HG03439 (cell line): ENCODE results near the gene KLHL29.

Experiments
- ATAC-seq: cut with Tn5 transposase; IDR thresholded peaks from one replicate; pipeline ENCODE4 v1.9.1; 2021; ENCODE audit warnings: mild to moderate bottlenecking, moderate library complexity; ENCODE audit not compliant: unreplicated experiment

KLHL29 gene

DNA sequence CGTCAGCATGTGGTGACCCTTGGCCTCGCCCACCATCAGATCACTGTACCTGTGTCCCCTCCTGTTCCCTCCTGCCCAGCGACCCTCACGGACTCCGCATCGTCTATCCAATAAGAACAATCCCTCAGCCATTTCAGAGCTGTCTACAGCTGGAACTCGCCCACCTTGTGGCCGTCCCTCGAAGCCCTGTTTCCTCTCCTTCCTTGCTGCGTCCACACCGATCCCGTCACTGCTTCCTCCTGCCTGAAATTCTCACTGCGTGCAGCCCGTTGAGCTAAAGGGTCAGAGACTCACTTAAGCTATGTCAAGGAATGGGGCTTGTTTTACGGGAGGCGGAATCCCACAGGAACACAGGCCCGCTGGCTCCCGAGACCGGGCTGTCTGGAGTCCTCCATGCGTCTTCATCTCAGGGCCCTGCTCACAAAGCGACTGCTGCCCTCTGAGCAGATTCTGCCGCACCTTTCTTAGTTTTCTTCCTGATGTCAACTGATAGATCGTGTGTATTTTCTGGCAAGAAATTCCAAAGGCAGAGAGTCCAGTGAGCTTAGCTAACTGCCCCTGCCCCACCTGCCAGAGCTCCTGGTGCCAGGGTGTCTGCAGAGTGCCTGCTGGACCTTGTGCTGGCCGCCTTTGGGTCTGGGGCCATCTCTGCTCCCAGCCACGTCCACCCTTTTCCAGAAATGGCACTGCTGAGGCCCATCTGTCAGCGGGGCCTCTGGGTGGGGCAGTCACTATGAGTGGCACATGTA lies 35.3 kb downstream of the KLHL29 start:
- no peak for ATAC-seq

DNA sequence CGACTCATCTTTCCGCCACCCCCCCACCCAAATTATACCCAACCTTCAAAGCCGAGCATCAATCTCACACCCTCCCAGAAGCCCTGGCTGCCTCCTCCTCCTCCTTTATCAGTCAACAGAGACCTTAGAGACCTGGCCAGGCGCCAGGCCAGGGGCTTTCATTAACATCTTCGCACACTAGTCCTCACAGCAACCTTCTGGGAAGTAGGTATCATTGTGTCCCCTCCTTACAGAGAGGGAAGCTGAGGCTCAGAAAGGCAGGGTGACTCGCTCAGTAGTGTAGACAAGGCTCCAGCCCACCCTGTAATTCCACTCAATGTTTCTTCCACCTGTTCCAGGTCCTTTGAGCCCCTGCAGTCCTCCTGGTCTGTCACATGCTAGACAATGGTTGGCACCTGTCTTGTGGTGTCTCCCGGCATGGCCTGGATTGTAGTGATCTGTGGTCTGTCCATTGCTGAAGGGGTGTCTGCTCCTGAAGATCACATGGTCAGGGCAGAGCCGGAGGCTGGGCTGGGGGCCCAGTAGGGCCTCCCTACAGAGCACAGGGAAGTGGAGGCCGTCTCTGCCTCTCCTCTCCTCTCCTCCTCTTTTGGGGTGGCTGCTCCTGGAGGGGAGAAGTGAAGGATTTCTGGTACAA lies 36.0 kb downstream of the KLHL29 start:
- no peak for ATAC-seq

DNA sequence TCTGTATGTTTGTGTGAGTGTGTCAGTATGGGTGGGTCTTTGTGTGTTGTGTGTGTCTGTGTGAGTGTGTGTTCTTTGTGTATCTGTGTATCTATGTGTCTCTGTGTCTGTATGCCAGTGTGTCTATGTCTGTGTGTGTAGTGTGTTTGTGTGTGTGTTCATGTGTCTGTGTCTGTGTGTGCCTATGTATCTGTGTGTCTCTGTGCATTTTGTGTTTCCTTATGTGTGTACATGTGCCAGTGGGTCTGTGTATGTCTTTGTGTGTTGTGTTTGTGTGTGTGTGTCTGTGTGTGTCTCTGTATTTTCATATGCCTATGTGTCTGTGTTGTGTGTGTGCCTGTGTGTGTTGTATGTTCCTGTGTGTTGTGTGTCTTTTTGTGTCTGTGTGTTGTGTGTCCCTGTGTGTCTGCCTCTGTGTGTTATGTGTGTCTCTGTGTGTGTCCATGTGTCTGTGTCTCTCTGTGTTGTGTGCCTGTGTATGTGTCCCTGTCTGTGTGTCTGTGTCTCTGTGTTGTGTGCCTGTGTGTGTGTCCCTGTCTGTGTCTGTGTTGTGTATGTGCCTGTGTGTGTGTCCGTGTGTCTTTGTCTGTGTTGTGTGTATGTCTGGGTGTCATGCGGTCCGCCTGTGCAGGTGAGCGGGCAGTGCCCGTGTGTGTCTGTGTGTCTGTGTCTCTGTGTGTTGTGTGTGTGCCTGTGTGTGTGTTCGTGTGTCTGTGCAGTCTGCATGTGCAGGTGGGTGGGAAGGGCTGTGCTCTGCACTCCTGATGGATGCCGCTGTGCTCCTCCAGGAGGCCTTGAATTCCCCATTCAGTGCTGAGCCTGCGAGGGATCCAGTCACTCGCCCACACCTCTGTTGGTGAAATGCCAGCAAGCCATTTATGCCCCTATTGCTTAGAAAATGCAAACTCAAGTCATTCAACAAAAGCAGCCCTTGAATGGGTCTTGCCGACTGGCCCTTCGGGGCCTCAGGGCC lies 37.4 kb downstream of the KLHL29 start:
- no peak for ATAC-seq

DNA sequence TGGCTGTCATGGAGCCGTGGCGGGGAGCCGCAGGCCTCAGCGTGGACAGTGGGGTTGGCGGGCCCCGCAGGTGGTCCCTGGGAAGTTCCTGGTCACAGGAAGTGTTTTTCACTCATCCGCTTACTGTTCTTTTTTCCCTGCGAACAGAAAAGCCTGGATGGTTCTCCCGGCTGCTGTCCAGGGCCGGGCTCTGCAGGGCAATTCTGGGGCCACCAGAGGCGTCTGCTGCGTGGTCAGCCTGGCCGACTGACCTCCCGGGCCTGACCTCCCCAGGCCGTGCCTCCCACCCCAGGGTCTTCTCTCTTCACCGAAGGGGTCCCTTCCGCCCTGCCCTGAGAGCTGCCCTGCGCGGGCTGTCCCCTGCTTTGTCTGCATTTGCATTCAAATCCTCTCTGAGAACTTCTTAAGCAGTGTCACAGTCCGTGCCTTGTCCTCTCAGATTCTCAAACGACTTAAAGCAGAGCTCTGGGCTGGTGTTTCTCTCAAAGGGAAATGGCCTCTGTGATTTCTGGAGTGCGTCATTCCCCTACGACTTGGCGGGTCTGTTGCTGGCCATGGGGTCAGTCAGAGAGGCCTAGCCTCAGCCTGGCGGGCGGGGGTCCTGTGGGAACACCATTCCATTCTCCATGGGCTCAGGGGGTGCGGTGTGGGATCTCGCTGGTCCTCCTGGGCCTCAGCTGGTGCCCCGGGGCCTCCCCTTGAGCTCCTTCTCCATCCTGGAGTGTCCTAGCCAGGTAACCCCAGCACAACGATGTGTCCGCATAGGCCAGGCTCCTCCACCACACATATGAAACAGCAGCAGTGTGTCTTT lies 38.3 kb downstream of the KLHL29 start:
- no peak for ATAC-seq

DNA sequence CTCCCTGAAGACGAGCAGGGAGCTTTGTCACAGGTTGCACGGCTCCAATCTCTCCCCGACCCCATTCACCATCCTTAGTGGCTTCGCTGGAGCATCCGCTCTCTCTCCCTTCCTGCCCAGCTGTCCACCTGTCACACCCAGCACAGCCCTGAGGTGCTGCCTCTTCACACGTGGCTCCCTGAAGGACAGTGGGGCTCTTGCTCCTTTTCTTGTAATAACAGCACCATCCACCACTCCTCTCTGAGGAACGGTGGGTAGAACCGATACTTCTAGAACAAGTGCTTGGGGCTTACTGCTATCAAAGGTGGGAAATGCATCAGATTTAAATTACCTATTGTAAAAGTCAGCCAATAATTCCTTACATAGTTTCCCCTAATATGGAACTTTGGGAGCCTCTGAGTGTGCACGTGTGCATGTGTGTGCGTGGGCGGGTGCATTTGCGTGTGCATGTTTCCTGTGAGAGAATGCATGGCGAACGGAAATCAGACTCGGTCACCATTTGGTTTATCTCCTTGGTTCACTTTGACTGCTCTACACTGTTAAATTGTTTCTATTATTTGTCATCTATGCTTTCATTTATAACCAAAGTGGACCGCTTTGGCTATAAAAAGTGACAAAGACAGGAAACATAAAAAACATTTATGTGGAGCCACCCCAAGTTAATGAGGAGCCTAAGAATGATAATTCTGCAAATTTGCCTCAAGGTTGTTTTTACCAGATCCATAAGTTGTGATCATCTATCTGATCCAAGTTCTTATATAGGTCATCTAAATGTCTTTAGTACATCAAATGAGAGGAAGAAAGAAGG lies 39.1 kb downstream of the KLHL29 start:
- ATAC-seq, result no peak

DNA sequence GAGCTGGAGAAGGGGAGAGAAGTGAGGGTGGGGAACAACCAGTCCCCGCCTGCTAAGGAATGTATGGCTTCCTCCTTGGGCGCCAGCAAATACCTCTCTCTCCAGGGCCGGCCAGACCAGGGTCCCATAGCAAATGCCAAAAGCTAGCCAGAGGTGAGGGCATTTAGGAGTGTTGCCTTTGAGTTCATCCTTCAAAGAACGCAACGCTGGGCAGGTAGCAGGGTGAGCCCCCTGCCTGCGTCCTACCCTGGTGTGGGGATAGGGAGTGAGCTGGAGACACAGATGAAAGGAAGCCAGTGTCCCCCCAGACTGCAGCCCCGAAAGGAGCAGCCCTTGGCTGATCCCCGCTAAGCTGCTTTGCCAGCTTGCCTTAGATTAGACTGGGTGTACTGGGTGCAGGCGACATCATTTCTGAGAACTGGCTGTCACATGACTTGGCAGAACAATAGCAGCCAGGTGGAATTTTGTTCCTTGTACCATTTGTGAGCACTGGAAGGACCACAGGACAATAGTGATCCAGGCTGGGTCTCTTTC lies 40.4 kb downstream of the KLHL29 start:
- ATAC-seq, result no peak

DNA sequence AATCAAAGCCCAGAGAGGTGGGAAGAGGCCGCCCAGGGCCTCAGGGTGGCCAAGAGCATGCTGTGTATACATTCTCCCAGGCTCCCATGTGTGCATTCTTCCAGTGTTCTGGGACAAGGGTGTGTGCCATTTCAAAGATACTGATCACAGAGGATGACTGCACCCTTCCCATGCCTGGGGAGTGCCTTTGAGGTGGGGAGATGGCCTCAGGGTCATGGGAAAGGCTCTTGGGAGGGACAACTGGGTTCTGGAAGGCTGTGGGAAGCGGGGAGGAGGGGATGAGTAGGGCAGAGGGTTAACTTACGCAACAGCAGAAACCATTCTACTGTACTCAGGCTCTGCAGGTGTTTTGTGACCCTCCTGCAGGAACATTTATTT lies 40.9 kb downstream of the KLHL29 start:
- ATAC-seq, result no peak

DNA sequence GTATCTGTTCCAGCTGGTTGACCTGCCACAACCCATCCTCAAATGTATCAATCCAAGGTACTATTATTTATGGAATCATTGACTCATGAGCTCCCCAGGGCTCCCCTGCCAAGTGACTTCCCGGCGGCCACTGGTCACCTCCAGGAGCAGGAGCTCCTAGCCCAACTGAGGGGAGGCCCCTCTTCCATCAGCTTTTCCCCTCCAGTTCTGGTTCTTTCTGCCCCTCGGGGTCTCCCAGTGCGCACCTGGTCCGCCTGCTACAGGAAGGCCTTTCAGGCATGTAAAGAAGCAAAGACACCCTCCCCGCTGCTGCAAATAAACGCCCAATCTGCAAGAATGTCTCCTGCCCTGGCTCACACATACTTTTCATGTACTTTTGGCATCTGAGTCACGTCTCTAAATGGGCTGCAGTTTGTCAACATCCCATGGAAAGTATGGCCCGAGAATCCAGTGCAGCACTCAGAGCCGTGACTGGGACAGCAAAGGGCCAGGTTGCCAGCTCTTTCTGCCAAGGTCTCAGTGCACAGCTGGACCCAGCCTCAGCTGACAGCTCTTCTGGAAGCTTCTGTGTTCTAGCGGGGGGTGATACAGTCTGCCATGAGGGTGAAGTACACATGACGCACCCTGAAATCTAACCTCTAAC lies 41.4 kb downstream of the KLHL29 start:
- no peak for ATAC-seq

DNA sequence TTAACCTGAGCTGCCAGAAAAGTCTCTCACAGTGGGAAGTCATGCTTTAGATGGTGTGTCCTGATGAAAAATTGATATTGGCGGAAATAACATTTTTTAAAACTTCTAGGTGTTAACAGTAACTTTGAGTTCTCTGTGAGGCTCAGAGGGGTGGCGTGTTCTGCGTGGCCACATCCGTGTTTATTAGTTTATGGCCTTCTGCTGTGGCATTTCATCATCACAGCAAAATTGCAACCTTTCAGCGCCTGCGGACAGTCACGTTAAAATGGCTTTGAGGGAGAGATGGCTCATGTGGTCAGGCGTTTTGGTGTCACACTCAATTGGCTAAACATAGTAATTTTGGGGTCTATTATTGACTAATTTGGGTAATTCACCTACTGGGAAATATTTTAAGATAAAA lies 42.4 kb downstream of the KLHL29 start:
- no peak for ATAC-seq

DNA sequence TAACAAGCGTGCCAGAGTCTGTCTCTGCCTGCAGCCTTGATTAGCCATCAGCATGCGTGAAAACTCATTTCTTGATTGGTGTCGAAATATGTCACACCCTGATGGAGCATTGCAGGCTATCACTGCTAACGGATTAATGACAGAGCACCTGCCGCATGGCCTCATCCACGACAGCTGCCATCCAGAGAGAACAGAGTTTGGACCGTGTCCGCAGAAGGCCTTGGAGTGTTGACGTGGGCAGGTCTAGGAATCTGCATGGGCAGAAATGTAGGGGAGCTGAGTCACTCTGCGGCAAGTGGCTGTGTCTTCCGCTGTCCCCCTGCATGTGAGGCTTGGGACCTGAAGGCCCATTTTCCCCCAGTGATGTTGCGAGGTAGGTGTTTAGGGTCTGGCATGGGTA lies 43.0 kb downstream of the KLHL29 start:
- no peak for ATAC-seq

DNA sequence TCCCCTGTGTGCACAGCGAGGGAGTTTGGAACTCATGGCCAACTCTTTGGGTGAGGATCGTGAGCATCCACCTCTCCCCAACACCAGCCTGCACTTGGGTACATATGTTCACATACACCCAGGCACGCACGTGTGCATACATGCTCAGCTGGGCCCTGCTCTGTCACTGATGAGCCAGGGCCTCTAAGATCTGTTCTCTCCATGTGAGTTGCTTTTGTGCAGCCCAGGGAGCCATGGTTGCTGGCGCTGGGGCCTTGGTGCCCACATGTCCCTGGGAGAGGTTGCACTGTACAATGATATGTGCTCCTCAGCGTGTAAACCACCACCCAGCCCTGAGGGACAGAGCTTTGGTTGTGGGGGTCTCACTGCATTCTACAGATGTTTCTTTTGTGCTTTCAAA lies 44.1 kb downstream of the KLHL29 start:
- ATAC-seq, result no peak

DNA sequence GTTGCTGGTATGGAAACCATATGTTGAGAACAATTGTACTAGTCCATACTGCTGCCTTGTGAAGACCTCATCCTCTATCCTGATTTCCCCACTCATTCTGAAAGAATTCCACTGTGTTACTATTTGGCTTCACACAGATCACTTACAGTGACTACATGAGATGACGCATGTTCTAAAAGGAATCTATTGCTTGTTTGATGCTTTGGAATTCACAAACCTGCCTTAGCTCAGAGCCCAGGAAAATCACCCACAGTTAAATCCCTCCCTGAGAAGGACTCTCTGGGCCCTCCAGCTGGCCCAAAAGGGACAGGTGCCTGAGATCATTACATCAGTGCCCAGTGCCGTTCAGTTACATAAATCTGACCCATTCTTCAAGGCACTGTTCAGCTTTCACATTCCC lies 45.3 kb downstream of the KLHL29 start:
- ATAC-seq, result no peak

DNA sequence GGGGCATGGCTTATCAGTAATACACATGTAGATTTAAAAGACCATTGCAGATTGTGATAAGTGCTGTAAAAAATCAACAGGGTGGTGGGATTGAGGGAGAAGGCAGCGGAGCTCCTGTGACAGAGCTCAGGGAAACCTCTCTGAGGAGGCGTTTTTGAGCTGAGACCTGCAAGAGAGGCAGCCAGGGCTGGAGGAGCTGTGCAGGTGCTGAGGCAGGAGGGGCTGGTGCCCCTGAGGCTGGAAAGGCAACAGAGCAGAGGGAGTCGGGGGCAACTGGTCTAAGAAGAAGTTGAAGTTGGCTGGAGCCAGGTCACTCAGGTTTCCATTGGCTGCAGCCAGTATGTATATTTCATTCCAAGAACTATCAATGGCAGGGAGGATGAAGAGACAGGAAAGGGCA lies 47.6 kb downstream of the KLHL29 start:
- ATAC-seq, result no peak

DNA sequence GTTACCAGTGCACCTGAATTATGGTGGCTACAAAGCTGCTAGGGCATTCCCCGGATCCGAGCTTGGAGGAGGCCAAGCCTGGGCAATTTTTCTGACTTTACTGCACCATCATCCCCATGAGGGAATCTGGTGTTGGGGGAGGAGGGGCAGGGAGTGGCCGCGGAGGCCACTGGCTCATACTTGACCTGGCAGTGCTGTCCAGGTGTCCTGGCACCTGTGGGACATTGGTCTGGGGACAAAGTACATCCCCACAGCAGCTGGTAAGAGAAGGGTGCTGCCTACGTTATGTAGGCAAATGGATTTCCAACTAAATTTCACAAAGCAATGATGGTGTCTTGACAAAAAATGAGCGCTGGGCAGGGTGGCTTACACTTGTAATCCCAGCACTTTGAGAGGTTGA lies 48.3 kb downstream of the KLHL29 start:
- no peak for ATAC-seq

DNA sequence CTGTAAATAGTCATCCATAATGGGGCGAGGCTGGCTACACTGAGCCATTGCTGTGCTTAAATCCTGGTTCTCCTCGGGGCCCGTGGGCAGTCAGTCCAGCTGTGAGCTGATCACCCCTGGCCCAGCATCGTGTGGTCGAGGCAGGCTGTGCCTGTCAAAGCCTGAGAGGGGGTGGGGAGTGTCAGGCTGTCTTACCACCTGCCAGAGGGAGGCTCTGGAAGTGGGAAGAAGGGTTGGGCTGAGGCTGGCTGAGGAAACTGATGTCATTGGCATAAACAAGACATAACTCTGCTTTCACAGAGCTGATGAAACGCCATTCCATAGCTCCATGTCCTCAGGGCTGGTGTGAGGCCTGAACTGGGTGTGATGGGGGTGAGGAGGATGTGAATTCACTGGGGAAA lies 49.7 kb downstream of the KLHL29 start:
- no peak for ATAC-seq

DNA sequence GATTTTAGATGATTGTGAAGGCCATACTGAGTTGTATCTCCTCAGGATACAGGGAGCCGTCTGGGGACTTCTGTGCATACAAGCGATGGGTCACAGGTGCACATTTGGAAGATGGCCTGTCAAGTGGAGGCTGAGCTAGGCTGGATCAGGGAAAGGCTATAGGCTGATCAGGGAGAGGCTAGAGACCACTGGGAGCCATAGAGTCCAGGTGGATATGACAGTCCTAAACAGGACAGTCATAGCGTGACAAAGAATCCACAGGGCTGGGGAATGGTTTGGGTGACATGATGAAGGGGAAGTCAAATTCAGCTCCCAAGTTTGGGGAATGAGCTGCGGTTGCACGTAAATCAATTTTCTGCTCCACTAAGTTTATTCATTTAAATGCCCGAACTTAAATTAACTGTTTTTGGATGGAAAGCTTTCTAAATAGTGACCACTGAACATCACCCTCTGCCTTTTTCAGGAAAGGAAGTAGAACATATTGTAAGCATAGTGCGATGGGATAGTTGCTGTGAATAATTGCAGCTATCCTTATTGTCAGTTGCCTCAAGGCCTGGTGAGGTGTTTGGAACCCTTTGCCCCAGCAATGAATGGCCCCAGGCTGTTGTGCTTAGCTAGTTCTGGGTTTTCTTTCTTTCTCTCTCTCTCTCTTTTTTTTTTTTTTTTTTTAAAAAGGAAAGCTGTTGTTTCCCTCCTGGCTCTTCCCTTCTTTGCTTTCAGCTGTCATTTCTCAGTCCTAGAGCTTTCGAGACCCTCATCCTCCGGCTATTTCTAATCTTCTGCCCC lies 50.5 kb downstream of the KLHL29 start:
- no peak for ATAC-seq

DNA sequence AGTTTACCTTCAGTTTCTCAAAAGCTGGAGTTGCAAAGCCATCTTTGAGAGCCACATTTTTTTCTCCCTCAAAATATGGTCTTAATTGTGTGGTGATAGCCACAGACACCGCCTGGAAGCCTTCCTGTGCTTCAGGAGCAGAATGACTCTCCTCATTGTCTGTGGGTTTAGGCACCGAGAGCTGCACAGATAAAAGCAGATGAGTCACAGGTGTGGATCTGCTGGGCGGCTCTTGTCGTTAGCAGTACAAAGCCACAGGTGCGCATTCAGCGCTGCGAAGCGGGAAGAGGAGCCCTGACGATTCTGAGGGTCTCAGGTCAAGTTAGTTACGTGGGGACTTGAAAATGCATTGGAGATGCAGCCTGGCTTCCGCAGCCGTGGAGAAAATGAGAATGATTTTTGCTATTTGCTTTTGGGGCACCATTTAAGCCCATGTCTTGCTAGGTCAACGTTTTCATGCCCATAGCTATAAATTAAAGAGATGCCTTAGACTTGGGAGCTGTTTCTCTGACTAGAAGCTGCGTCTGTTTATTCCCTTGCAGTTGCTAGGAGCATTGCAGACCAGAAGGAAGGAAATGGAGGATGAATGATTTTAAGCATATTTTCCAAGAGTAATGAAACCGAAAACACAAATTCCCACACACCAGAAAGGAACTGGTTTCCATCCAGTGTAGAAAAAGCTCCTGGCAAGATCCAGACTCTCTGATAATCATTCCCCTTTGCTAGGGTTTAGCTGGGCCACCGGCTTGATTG lies 51.5 kb downstream of the KLHL29 start:
- ATAC-seq, result no peak

DNA sequence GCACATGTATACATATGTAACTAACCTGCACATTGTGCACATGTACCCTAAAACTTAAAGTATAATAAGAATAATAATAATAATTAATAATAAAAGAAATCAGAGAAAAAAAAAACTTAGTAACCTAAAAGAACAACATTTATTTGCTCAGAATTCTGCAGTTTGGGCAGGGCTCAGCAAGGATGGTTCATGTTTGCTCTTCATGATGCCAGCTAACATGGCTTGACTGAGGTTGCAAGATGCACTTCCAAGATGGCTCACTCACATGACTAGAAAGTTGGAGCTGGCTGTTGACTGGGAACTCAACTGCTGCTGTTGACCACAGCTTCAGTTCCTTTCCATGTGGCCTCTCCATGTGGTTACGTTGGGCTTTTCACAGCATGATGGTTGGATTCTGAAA lies 56.4 kb downstream of the KLHL29 start:
- no peak for ATAC-seq
